GM15510 (cell line): Measurements from ENCODE around the gene LEFTY2.

ENCODE experiments used
- POLR2A ChIP-seq: IDR thresholded peaks from 3 replicates; pipeline ENCODE4 v1.6.1; 2011; ENCODE audit warnings: borderline replicate concordance; ENCODE audit not compliant: insufficient read length; ENCODE audit errors: extremely low read depth

The LEFTY2 gene, protein sequence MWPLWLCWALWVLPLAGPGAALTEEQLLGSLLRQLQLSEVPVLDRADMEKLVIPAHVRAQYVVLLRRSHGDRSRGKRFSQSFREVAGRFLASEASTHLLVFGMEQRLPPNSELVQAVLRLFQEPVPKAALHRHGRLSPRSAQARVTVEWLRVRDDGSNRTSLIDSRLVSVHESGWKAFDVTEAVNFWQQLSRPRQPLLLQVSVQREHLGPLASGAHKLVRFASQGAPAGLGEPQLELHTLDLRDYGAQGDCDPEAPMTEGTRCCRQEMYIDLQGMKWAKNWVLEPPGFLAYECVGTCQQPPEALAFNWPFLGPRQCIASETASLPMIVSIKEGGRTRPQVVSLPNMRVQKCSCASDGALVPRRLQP

DNA sequence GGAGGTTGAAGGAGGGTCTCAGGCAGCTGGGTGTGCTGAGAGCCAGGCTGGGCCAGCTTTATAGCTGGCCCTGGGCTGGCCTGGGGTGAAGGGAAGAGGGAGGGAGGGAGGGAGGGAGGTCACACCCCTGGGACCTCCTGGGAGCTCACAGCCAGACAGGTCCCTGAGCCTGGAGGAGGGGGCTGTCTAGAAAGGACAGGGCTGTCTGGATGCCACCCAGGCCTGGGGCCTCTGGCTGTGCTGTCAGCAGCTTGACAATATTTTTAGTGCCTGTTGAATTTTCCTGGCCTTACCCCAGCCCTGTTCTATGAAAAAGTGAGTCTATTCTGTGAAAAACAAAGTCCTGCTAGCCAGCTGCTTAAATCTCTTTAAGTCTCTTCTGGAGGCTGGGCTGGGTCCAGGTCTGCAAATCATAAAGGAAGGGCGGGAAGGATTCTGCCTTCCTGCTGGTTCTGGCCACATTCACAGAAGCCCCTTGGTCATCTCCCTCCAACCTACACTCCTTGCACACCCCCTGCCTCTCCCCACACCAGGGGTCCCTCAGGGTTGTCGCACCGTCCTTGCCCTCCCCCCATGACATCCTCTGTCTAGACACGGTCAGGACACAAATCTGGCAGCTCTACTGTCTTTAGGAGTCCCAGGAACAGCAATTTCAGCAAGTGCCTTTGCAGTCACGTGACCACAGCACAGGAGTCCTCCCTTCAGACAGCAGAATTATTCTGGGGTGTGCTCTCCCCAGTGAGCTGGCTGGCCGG, at the start of gene LEFTY2:
TSS of gene LEFTY2 (minus strand) at position 34 of the 755 bp plus-strand sequence. CDS start 80 bp downstream, outside the sequence.
- no peak for TF ChIP-seq POLR2A

DNA sequence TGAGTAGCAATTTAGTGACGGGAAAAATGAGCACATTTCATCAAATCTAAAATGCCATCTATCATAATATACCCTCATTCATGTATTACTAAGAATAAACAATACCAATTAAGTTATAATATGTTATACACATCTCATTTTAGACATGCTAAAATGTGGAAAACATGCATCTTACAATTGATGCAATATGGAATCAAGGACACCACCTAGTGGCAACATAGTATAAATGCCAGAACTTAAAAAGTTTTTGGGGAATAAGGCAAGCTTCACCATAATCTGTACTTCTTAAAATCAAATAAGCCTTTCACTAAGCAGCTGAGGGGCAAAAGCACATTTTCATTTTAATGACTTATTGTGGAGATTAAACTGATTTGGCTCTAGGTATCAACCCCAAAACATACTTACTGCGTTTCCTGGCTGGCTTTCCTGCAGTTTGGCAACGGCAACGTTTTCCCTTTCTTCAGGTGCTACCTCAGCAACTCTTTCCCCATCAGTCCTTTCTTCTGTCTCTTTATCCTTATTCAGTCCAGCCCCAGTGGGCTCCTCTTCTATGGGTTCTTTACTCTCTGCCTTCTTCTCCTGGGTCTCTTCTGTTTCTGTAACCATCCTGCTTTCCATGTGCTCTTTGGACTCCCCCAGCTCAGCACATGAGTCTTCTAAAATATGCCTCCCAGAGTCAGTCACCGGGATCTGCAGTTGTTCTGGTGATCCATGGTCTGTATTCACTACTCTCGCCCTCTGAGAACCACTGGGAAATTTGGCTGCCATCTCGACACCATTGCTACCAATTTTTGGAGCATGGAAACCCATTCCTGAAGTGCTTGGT, 46.7 kb upstream of the LEFTY2 start:
- no peak for TF ChIP-seq POLR2A

DNA sequence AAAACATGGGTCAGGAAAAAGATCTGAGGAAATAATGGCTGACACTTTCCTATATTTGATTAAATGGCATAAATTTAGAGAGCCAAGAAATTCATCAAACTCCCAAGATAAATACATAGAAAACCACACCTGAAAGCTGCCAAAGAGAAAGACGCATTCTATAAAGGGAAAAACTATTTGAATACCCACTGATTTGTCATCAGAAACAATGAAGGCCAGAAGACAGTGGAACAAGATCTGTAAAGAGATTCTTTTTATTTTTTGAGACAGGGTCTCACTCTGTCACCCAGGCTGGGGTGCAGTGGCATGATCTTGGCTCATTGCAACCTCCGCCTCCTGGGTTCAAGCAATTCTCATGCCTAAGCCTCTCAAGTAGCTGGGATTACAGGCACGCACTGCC, 40.7 kb upstream of the LEFTY2 start:
- no peak for TF ChIP-seq POLR2A

DNA sequence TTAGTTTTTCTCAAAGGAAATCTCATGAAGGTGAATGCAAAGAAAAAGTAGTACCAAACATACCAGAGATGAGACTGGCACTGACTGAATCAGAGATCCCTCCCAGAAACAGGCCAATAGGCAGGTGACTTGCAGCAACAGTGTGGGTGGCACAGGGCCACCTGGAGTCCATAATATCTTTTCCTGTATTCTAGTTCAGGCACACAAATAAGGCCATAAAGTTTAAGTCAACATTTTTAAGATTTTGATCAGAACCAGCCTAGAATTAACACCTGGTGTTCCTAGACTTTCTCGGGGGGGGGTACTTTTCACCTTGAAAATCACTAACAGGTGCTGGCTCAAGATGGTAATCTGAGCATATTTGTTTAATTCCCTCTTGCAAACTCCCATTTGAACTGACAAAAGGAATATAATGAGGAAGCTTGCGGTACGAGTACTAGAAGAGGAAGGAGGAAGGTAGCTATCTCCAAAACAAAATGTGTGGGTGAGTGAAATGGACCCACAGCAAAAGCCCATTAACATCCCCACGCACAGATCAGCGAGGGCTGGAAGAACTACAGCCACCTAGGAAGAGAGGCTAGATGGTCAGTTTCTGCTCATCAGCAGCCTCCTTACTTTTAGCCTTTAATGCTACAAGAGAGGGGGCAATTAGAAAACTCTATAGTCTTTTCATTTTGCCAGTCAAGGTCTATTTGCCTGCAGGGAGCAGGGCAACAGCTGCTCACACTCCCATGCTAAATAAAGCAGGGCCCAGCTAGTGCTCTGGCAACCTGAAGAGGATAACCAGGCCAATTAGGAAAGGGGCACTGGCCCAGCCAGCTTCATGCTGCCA, 39.2 kb upstream of the LEFTY2 start:
- no peak for TF ChIP-seq POLR2A

DNA sequence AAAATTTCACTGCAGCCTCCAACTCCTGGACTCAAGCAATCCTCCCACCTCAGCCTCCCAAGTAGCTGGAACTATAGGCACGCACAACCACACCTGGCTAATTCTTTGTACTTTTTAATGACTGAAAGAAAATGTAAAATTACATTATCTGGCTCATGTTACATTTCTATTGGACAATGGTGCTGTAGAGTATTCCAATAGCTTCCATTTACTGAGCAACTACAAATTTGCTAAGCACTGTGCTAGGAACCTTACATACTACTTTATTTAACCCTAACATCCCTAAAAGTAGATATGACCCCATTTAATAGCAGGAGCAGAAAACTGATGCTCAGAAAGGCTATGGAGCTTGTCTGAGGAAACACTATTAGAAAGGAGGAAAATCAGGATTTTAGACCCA, 38.4 kb upstream of the LEFTY2 start:
- TF ChIP-seq POLR2A: no peak

DNA sequence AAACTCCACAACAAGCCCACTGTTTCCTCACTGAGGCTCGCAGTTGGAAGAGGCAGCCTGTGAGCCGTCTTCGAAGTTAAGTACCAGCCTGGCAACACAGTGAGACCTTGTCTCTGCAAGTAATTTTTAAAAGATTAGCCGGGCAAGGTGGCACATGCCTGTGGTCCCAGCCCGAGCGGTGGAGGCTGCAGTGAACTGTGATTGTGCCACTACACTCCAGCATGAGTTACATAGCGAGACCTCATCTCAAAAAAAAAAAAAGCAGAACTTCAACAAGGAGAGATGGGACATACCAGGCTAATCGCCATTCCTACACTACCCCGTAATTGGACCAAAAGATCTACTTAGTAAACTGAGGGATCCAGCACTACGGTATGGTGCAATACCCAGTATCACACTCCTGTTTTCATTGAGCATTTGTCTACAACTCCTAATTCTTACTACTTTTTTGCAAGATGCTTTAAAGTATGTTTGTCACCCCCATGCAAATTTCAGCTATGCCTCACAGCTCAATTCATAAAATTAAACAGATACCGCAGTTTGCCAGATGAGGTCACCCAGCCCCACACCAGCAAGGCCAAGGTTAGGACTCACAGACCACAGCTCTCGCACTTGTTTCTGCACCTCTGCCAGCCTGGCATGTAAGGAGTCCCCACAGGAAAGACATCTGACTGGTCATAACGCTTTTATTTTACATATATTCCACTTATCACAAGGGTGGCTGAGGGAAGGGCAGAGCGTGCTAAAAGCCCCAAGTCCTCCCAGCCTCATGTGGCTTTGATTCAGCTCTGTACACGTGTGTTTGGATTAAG, 37.1 kb upstream of the LEFTY2 start:
- no peak for TF ChIP-seq POLR2A

DNA sequence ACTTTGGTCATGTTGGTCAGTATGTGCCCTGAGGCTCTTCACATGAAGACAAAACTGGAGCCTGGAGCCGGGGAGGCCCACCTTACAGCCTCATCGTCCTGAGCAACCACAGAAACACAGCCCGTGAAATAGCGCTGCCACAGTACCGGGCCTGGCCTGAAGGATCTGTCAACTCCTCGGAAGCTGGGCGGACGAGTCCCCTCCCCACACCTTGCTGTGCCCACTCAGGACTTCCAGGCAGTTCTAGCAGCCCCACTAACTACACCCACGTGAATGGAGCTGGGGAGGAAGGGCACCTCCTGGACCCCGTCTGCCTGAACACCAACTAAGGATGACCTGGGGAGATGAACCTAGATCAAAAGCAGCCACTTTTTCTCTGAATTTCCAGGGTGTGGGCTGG, 33.4 kb upstream of the LEFTY2 start:
- no peak for TF ChIP-seq POLR2A

DNA sequence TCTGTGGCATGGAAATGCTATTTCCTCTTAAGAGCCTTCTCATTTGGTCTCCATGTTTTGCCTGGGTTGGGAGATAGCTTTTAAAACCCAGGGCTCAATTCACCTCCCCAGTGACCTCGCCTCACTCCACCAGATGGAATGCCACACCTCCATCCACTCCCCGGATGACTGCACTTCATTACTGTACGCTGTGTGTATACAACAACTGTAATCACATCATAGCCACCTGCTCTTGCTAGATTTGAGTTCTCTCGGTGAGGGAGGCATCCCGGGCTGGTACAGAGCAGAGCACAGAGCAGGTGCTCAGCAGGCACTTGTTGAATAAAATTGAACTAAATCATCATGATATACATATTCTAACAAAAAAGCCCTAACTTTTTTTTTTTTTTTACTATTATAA, 32.1 kb upstream of the LEFTY2 start:
- no peak for TF ChIP-seq POLR2A

DNA sequence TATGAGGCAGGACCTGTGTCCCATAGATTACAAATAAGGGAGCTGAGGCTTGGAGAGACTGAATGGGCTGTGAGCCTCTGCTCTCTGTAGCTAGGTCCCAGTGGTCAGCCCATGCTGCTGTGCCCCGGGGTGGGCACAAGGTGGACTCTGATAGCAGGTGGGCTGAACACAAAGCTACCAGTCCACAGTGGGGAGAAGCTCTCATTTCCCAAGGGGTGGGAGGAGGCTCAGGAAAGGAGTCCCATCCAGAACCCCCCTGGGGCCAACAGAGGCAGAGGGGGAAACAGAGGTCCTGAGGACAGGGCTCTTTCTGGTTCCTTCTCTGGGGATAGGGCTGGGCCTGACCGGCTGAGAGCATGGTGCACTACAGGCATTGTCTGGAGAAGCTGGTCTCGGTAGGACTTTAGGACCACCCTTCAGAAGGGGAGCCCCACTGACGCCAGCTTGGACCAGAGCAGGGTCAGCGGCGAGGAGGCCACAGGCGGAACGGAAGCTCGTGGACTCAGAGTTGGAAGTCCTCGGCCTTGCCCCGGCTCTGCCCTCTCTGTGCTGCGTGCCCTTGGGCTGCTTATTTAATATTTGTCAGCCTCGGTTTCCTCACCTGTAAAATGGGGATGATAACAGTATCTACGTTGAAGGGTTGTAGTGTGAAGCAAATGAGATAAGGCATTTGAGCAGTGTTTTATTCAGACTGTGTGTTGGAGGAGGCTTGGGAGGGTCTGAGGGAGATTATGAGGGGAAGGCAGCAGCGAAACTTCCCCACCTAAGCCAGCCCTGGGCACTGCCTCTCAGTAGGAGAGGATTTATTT, 31.5 kb upstream of the LEFTY2 start:
- no peak for TF ChIP-seq POLR2A

DNA sequence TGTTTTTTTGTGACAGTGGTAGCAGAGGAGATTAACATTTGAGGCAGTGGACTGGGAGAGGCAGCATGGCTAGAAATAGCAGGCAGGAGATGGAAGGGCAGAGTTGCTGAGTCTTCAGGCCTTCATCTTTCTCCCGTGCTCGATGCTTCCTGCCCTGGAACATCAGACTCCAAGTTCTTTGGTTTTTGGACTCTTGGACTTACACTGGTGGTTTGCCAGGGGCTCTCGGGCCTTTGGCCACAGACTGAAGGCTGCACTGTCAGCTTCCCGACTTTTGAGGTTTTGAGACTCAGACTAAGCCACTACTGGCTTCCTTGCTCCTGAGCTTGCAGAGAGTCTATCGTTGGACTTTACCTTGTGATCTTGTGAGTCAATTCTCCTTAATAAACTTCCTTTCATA, 24.2 kb upstream of the LEFTY2 start:
- TF ChIP-seq POLR2A: no peak

DNA sequence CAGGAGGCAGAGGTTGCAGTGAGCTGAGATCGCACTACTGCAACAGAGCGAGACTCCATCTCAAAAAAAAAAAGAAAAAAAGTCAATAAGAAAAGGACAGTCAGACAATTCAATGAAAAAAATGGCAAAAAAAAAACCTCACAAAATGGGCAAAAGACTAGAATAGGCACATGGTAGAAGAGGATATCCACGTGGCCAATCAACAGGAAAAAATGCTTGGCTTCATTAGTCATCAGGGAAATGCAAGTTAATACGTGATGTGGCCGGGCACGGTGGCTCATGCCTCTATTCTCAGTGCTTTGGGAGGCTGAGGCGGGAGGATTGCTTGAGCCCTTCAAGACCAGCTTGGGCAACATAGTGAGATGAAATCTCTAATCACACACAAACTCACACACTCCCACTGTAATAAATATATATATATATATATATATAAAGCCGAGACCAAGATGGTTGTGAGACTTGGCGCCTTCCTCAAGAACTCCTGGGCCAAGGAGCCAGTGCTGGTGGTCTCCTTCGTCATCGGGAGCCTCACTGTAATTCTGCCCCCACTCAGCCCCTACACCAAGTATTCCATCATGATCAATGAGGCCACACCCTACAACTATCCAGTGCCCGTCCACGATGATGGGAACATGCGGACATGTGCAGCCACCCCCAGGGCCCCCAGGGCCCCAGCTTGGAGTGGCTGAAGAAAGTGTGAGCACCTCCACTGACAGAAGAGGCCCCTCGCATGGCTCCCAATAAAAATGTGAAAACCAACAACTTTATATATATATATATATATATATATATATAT, 22.9 kb upstream of the LEFTY2 start:
- TF ChIP-seq POLR2A: no peak

DNA sequence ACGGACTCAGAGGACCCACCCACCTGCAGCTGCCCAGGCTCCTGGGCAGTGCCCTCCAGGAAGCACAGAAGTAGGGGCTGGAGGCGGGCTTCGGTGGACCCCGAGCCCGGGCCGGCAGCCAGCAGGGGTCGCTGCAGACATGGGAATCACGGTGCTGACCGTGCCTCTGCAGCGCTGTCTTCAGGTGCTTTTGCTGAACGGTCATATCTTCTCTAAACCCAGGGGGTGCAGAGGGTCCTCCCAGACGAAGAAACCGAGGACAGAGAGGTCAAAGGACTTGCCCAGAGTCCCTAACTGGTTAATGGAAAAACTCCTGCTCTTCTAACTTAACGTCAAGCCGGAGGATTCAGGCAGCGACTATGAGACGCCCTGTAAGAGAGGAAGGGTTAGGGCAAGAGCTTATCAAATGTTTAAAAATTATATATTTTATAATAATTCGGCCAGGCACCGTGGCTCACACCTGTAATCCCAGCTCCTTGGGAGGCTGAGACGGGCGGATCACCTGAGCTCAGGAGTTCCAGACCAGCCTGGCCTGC, 21.5 kb upstream of the LEFTY2 start:
- TF ChIP-seq POLR2A: no peak
